ENCODE data around the gene MT1HL1.

- no peak for TF ChIP-seq CTCF (IDR thresholded peaks at IDR 0.05)
- no peak for TF ChIP-seq EZH2 (IDR thresholded peaks at IDR 0.05; ENCODE audit: borderline replicate concordance, insufficient read depth, low read depth, low read length, poor library complexity, severe bottlenecking)
Measured at GRCh38 chr1:237033061-237033460, 28.8 kb upstream of the MT1HL1 start.

All from B cell (primary cell).